Epithelial cell of prostate (primary cell): ENCODE measurements around the gene ADCYAP1R1.
"Not testable (repeated sequence)": the region's sequence is repeated elsewhere in the genome, so short reads cannot be mapped to it uniquely, and the experiment has no call there.

Experiments used
- DNase-seq: peaks from one replicate; pipeline ENCODE4 v3.0.0-alpha.2; 2011; ENCODE audit warnings: low read depth, low spot score
- H3K27ac ChIP-seq: fragments of 450-650 bp; 2 replicates; pipeline ENCODE4 v1.5.1; 2017; ENCODE audit warnings: mild to moderate bottlenecking

Gene ADCYAP1R1

DNA sequence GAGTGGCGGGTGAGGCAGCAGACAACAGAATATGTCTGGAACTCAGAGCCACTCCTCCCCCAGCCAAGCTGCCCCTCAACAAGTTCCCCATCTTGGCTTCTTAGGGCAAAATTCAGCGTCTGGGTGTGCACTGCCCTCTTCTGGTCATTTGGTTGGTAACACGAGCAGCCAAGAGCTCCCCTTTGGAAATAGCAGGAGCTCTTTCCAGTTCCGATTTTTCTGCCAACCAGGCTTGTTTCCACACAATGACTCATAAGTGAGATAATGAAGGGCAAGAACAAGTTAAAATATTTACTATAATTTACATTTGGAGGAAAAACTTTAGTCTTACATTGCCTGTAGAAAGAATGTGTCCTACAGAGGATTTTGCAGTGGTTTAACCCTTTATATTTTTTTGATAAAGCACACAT is 70.5 kb downstream of the ADCYAP1R1 start:
- DNase-seq = peak; percentile 22
- no peak overlapping the region for H3K27ac ChIP-seq

DNA sequence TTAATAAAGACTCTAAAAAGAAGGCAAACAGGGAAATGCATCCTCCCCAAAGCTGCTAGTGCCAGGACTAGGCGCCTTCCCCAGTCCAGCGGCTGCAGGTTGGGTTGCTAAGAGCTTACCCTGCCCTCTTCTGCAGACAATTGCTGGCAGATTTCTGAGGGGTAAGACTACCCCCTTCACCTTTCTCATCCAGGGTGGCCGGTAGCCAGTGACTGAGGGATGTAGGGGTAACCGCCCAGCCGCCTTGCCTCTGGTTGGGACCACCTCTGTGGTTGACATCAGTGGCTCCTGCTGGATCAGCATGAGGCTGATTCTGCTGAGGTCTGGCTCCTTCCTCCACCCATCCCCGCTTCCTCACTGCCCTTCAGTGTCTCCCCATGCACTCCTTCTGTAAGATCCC is 71.2 kb downstream of the ADCYAP1R1 start:
- no peak for DNase-seq
- no peak overlapping the region for H3K27ac ChIP-seq

DNA sequence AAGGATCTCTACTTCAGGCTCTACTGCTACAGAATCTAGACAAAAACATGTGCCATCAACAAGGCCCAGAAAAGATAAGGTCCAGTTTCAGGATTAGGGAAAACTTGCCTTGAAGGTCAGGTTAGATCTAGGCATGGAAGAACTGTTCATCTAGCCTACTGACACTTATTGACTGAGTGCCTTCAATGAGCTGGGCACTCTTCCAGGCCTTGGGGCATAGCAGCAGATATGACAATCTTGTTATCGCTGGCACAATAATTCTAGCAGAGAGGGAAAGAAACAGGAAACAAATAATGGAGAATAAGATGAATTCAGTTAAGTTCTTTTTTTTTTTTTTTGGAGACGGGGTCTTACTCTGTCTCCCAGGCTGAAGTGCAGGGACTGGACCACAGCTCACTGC is 71.6 kb downstream of the ADCYAP1R1 start:
- DNase-seq = no peak
- no peak overlapping the region for H3K27ac ChIP-seq

DNA sequence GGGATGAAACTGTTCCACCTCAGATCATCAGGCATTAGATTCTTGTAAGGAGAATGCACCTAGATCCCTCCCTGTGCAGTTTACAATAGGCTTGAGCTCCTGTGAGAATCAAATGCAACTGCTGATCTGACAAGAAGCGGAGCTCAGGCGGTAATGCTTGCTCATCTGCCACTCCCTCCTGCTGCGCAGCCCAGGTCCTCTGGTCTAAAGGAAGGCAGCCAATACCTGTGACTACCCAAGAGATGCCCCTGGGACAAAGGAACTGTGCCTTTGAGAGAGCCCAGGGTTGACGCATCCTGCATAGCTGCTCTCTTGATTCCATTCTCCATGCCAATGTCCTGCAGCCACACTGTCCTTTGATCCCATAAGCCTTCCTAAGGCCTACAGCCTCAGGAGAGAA is 73.1 kb downstream of the ADCYAP1R1 start:
- DNase-seq = no peak
- H3K27ac ChIP-seq = no peak overlapping the region

DNA sequence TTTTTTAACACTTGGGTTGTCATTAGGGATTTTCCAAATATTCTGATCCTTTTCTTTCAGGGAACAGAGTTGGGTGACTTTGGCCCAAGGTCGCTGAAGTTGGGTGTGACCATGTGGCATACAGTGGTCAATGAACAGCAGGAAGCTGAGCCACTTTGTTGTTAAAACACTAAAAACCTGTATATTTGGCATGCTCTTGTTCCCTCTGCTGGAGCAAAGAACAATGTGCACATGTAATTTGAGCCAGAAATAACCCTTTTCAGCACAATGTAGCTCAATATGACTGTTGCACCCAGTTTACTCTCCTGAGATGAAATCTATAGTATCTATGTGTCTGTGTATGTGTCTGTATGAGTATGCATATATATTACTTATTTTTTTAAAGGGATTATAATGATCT is 74.9 kb downstream of the ADCYAP1R1 start:
- H3K27ac ChIP-seq = no peak overlapping the region
- DNase-seq = no peak

DNA sequence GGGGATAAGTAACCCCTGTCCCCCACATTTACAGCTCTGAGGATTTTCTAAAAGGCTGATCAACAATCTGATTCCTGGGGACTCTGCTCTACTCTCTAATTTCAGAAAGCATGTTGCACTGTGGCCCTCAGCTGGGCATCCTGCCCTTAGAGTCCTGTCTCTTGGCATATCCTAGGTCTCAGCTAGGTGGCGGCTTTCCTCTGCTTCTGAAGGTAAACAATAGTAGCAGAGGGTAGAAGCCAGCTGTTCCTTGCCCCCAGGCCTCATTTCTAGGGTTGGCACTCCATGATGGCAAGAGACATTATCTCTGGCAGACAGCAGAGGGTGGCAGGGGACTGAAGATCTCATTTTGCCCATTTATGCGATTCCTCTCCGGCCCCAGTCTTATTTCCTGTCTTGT is 77.0 kb downstream of the ADCYAP1R1 start:
- no peak overlapping the region for H3K27ac ChIP-seq
- DNase-seq = no peak

DNA sequence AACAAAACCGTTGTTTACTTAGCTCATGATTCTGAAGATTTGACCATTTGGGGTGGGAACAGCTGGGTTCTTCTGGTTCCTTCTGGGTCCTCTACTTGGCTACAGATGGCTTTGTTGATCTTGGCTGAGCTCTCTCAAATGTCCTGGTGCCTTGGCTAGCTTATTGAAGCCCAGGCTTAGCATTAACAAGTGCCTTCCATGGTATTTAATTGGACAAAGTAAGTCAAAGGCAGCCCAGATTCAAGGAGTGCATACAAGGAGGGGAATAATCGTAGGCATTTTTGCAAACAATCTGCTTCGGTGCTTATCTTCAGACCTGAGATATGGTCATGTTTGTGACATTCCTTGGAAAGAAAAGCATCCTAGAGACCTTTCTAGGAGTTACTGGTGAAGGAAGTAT is 81.4 kb downstream of the ADCYAP1R1 start:
- no peak for DNase-seq
- no peak overlapping the region for H3K27ac ChIP-seq

DNA sequence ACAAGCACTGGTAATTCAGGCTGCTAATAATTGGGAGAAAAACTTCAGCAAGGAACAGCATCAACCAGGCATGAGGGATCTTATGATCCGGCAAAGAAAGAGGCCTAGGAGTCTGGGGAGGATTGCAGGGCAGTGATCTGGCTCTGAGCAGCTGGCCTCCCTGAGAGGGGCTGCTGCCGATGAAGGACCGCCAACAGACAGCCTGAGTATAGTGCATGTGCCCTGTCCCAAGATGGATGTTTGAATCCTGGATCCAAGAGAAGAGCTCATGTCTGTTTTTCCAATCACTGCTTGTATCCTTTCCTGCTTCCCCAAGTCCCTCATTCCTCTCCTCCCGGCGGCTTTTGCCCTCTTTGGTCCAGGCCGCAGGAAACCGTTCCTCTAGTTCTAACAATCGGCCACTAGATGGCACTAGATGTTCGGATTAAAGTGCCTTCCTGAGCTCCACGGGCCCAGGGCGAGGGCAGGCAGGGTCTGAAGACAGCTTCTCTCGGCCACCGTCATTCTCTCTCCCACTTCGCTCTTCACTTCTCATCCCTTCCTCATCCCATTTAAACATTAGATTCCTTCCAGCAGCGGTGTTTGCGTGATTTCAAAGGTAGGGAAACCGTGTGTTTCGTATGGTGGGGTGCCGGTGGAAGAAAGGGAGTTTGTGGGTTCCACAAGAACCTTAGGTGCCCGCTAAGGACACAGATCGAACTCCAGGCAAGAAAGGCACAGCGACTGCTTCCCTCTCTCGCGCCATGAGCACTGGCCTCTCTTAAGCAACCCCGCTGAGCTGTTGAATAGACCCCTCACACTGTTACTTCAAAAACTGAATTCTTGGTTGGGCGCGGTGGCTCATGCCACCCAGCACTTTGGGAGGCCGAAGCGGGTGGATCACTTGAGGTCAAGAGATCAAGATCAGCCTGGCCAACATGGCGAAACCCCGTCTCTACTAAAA is 82.4 kb downstream of the ADCYAP1R1 start:
- H3K27ac ChIP-seq = no peak overlapping the region
- no peak for DNase-seq

DNA sequence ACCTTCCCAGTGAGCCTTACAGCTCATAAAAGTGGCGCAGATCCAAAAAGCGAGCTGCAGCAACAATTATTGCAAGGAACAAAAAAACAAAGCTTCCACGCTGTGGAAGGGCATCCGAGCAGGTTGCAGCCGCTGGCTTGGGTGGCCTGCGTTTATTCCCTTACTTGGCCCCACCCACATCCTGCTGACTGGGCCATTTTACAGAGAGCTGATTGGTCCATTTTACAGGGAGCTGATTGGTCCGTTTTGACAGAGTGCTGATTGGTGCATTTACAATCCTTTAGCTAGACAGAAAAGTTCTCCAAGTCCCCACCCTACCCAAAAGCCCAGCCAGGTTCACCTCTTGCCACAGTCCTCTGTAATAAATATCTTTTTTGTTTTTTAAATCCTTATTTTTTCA is 85.1 kb downstream of the ADCYAP1R1 start:
- H3K27ac ChIP-seq = no peak overlapping the region
- no peak for DNase-seq

DNA sequence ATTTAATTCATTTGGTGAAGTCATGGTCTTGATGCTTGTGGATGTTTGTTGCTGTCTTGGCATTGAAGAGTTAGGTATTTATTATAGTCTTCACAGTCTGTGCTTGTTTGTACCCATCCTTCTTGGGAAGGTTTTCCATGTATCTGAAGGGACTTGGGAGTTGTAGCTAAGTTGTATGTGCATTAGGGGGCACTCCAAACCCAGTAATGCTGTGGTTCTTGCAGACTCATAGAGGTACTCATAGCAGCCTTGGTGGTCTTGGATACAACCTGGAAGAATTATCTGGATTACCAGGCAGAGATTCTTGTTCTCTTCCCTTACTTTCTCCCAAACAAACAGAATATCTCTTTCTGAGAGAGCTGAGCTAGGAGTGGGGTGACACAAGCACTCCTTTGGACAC is 93.2 kb downstream of the ADCYAP1R1 start:
- H3K27ac ChIP-seq = no peak overlapping the region
- DNase-seq = no peak

DNA sequence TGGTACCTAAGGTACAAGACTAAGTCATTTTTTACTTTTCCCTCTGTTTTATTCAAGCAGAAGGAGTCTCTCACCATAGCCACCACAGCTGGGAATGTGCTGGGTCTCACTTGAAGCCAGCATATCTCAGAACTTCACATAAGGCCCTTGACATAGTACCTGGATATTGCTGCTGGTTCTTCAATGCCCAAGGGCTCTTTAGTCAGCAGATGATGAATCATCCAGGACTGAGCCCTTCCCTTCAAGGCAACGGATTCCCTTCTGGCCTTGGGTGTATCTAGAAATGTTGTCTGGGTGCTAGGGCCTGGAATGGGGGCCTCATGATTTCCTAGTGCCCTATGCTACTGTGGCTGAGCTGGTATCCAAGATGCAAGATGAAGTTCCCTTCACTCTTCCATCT is 93.9 kb downstream of the ADCYAP1R1 start:
- no peak for DNase-seq
- H3K27ac ChIP-seq = no peak overlapping the region

DNA sequence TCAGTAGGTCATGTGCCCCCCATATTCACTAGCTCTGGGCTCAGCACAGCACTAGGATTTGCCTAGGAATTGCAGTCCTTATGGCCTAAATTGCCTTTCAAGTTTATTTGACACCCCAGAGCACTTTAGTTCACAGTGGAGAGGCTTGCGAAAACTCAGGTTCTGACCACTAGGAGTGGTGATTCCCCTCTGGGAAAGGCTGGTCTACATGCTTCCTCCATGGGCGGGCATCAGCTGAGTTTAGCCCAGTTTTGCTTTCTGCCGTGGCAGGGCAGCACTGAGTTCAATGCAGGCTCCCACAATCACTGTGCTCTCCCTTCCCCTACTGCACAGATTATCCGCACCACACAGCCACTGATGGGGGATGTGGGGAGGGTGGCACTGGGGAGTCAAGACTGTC is 94.4 kb downstream of the ADCYAP1R1 start:
- H3K27ac ChIP-seq = no peak overlapping the region
- no peak for DNase-seq

DNA sequence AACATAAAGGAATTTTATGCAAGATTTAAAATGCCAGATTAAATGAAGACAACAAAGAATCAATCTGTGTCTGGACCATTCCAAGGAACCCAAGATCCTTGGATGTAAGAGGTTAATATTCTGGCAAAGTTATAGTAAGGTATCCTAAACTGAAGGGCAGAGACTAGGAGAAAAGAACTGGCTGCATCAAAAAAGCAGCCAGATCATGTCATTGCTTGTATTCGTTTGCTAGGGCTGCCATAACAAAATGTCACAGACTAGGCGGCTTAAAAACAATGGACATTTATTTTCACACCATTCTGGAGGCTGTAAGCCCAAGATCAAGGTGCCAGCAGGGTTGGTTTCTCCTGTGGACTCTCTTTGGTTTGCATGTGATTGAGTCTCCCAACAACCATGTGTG is 99.7 kb downstream of the ADCYAP1R1 start:
- no peak overlapping the region for H3K27ac ChIP-seq

DNA sequence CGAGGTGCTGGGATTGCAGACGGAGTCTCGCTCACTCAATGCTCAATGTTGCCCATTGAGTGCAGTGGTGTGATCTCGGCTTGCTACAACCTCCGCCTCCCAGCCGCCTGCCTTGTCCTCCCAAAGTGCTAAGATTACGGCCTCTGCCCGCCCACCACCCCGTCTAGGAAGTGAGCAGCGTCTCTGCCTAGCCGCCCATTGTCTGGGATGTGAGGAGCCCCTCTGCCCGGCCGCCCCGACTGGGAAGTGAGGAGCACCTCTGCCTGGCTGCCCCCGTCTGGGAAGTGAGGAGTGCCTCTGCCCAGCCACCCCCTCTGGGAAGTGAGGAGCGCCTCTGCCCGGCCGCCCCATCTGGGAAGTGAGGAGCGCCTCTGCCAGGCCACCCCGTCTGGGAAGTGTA is 101.2 kb downstream of the ADCYAP1R1 start:
- H3K27ac ChIP-seq, DNase-seq: not testable (repeated sequence)

More for the DNA sequence above, 99.7 kb downstream of the ADCYAP1R1 start:
- DNase-seq = no peak

DNA sequence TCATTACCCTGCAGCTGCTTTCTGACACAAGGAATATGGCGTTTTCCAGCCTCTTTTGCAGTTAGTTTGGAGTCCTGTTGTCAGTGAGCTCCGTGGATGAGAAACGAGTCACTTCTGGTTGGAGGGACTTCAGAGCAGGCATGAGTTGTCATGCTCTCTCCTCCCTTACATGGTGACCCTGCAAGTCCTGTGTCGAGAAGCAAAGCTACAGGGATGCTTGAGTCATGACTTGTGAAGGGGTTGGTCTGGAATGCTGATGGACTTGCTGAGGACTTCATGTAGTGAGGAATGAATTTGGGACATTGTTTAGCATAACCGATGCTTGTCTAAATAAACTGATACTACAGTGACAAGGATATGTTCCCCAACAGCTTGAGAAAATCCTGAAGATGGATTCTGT is 108.8 kb downstream of the ADCYAP1R1 start:
- DNase-seq = no peak
- no peak overlapping the region for H3K27ac ChIP-seq
